ENCODE measurements around the gene LCE6A.

DNA sequence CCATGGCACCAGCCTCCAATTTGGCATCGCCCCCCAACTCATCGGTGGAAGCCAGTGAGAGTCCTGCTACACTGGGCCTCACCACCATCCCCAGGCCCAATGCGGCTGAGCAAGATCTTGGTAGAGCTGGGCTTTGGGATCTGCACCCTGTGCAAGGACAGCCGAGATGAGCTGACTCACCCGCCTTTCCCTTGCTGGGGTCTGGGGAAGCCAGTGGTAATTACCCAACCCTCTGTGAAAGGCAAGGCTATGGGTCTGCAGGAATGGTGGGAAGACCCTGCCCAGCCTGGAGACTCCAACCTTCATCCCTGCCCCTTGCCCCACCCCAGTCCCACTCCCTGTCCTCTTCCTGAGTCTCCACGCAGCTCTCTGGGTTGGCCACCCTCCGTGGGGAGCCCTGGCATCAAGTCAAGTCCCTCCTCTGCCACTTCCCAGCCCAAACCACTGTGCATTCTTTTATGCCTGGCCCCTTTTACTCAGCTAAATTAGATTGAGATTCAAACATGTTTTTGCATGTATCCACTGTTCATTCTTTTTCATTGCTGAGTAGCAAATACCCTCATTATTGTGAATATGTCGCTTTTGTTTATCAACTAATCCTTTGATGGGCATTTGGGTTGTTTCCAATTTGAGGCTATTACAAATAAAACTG lies 44.2 kb downstream of the LCE6A start:
- no peak for TF ChIP-seq POLR2A (IDR thresholded peaks at IDR 0.05; ENCODE audit: low read depth, low read length)
- no peak for TF ChIP-seq POLR2AphosphoS5 (IDR thresholded peaks at IDR 0.05; ENCODE audit: low read depth, low read length)
- TF ChIP-seq TAF1 (IDR thresholded peaks at IDR 0.05; ENCODE audit: low read depth, low read length): no peak
- no peak for TF ChIP-seq PAX5 (IDR thresholded peaks at IDR 0.05; ENCODE audit: insufficient read depth, low read length, severe bottlenecking)
- no peak for TF ChIP-seq POU2F2 (IDR thresholded peaks at IDR 0.05; ENCODE audit: low read depth, low read length)
